DMS153 (cell line): ENCODE data around the gene ACTR5.

Experiments used
- DNase-seq: peaks from one replicate; lab custom pipeline; 2025; lab: John Stamatoyannopoulos, UW

ACTR5 gene

GRCh38 chr20:38748097-38748860 lies at the start of gene ACTR5:
Gene ACTR5, plus strand, starts transcription at chr20:38748460. Its CDS starts 19 bp downstream, at chr20:38748479.
- DNase-seq = peak; percentile 69

DNA sequence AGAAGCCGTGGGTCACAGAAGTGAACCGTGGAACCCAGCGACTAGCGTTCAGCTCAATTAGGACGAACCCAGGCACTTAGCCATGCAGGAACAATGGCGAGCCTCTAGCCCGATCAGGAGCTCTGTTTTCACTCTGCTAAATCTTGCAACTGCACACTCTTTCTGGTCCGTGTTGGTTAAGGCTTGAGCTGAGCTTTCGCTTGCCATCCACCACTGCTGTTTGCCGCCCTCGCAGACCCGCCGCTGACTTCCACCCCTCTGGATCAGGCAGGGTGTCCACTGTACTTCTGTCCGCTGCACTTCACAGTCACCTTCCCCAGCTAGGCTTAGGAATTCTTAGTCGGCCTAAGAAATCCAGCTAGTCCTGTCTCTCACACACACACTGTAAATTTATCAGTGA lies 49.7 kb upstream of the ACTR5 start:
- DNase-seq = no peak

DNA sequence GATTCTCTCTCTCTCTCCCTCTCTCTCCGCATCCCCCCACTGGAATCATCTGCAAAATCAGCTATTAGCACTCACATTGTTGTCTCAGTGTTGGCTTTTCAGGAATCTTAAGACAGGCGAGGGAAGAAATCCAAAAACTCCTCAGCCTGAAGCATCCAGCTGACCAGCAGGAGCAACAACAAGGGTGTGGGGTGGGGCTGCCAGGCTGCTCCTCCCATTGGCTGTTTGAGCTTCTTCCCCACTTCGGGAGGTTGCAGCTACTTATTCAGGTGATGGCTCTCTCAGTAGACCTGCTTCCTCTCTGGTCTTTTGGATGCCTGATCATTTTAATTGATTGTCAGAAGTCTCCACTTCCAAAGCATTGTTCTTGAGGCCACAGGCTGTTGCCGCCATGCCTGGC lies 48.1 kb upstream of the ACTR5 start:
- no peak for DNase-seq

- no peak for DNase-seq
These were observed 47.3 kb upstream of the ACTR5 start for GRCh38 chr20:38700926-38701325.

DNA sequence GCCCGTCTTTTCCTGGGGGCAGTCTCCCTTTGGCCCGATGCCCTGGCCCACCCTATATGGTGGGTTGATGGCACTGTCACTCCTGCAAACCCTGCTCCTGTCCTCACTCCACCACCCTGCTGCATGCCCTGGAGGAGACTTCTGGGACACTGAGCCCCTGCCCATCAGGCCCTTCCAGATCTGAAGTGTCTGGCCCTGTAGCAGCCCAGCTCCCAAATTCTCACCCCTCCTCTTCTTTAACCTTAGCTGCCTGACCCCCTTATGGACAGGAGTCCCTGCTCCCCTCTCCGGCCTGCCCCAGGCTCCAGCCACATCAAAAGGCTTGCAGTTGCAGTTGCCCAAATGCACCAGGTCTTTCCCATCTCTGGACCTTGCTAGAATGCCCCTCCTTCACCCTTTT lies 44.7 kb upstream of the ACTR5 start:
- DNase-seq = no peak

DNA sequence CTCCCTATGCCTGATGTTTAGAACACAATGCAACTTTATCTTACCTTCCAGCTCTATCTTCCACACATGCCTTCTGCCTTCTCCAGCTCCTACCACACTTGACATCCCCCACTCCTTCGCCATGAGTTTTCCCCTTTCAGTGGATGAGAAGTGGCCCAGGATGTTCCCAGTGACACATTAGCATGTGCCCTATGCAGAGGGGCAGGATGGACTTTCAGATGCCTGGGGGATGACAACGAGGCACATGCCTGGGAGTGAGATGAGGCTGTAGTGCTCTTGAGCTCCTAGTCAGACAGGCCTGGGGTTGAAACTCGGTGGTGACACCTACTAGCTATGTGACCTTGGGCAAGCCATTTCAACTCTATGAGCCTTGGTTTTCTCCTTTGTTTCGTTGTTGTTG lies 44.1 kb upstream of the ACTR5 start:
- no peak for DNase-seq

- no peak for DNase-seq
These were observed 41.8 kb upstream of the ACTR5 start for GRCh38 chr20:38706509-38706908.

- DNase-seq = no peak
These were observed 34.0 kb upstream of the ACTR5 start for GRCh38 chr20:38714308-38714707.

DNA sequence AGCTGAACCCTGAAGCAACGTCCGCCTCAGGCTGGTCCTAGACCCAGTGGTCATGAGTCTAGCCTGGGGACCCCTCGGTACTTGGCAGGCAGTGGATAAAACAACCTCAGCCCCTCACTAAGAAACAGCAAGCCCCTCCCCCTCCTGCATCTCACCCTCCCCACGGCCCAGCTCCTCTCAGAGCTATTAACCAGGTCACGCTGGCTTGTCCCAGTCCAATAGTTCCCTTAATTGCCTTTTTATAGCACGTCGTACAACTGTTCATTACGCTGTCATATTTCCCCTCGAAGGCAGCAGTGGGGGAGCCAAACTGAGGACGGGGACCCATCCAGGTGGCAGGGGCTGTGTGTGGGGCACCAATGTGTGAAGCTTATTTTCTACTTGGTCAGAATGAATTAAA lies 32.6 kb upstream of the ACTR5 start:
- DNase-seq = no peak

- no peak for DNase-seq
These were observed 25.6 kb upstream of the ACTR5 start for GRCh38 chr20:38722683-38723016.

GRCh38 chr20:38723017-38723847 lies 25.0 kb upstream of the ACTR5 start:
- DNase-seq = no peak

- DNase-seq = no peak
These were observed 24.2 kb upstream of the ACTR5 start, which contains the start of gene SLC32A1 for GRCh38 chr20:38723848-38724625. Gene SLC32A1, plus strand, starts transcription at chr20:38724486. Its CDS starts 239 bp downstream, at chr20:38724725.

DNA sequence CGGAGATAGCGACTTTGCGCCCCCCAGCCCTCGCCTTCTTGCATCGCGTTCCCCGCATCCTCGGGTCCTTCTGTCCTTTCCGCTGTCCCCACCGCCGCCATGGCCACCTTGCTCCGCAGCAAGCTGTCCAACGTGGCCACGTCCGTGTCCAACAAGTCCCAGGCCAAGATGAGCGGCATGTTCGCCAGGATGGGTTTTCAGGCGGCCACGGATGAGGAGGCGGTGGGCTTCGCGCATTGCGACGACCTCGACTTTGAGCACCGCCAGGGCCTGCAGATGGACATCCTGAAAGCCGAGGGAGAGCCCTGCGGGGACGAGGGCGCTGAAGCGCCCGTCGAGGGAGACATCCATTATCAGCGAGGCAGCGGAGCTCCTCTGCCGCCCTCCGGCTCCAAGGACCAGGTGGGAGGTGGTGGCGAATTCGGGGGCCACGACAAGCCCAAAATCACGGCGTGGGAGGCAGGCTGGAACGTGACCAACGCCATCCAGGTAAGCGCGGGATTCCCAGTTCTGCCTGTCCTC lies 23.6 kb upstream of the ACTR5 start:
- DNase-seq = no peak

DNA sequence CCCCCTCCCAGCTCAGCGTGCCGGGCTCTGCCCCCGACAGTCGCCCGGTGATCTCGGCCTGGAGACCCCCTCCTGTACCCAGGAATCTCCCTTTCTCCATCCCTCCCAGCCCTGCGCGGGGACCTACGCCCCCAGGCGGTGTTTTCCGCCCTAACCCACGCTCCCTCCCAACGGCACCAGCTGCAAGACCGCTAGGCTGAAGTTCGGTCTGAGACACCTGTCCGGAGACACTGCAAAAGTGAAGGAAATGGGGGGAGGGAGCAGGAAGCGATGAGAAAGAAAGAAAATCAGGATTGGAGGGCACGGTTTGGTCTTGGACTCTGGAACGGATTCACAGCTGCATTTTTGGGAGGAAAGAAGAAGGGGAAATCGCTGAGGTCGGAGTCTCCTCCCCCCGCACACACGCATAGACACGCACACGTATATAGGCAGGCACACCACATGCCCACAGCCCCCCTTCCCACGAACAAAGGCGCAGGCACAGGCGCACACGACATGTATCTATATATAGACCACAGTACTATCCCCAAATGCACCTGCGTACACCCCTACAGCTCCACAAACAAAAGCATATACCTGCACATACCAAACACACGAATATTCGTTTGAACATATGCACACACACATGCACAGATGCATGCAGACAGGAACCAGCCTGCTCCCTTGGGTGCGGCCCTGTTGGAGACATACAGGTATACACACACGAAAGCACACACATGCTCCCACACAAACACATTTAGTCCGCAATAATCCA lies 22.9 kb upstream of the ACTR5 start:
- no peak for DNase-seq

DNA sequence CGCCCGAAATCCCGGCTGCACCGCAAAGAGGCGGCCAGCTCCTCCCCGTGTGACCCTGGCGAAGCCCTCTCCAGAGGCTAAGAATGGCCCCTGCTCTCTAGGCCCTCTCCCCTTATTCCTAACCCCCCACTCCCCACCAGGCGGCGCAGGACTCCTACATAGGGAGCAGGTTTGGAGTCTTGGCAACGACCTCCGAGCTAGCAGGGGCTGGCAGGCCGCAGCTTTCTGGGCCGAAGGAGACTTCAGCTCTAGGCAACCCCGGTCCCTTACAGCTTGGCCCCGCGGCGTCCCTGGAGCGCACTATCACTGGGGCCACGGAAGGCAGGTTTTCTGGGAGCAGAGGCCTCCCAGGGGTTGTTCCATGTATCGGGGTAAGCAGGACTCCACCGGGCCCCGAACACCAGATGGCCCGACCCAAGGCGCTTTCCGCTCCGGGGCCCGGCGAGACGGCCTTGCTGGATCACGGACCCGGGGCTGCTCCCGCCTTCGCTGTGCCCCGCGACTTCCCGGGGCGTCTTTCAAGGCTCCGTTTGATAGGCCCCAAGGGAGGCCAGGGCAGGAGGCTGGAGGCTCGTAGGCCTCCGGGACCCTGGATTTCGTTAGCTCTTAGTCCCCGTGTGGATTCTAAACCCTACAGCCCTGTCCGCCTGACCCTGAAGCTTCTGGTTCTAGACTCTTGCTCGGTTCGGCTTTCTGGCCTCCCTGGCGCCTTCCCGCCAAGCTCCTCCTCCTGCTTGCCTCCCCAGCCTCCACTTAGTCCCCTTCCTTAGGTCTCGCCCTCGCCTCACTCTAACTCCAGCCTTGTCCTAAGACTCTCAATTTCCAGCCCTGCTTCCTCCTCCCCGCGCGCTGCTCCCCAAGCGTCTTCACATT lies 22.1 kb upstream of the ACTR5 start:
- no peak for DNase-seq

- DNase-seq = no peak
These were observed 21.3 kb upstream of the ACTR5 start for GRCh38 chr20:38726804-38727606.

GRCh38 chr20:38727607-38728190 lies 20.6 kb upstream of the ACTR5 start:
- DNase-seq = no peak

DNA sequence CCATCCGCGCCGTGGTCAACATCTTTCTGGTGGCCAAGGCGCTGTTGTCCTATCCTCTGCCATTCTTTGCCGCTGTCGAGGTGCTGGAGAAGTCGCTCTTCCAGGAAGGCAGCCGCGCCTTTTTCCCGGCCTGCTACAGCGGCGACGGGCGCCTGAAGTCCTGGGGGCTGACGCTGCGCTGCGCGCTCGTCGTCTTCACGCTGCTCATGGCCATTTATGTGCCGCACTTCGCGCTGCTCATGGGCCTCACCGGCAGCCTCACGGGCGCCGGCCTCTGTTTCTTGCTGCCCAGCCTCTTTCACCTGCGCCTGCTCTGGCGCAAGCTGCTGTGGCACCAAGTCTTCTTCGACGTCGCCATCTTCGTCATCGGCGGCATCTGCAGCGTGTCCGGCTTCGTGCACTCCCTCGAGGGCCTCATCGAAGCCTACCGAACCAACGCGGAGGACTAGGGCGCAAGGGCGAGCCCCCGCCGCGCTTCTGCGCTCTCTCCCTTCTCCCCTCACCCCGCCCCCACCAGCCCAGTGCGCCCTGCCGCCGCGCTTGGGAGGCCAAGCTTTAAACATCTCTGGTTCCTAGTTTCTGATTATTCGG lies 20.0 kb upstream of the ACTR5 start:
- no peak for DNase-seq
